Suprapubic skin (tissue), 3 donors: ENCODE measurements around the gene ZNF775.

Experiments
- CTCF ChIP-seq, 2 donors: fragments of 200-600 bp in 1 of 2; fragments of 450-650 bp in 1 of 2; sonication (generic) in 1 of 2; IDR thresholded peaks; one replicate each; pipeline ENCODE4 v1.5.1; 2016 to 2019; ENCODE audit warnings: antibody characterized with exemption in 2 of 2, mild to moderate bottlenecking in 1 of 2, moderate library complexity in 1 of 2
- EP300 ChIP-seq: sonication (generic); formaldehyde crosslinking; IDR thresholded peaks from one replicate; pipeline ENCODE4 v1.6.1; 2017; ENCODE audit warnings: antibody characterized with exemption
- POLR2A ChIP-seq, 2 donors: fragments of 450-650 bp; IDR thresholded peaks; one replicate each; pipeline ENCODE4 v1.6.1; 2017; ENCODE audit warnings: antibody characterized with exemption in 2 of 2, mild to moderate bottlenecking in 2 of 2, moderate library complexity in 2 of 2

GRCh38 chr7:150361402-150361801 is 17.7 kb upstream of the ZNF775 start:
- TF ChIP-seq EP300 (no peak), CTCF (IDR thresholded peaks at IDR 0.05) (no peak), POLR2A (IDR thresholded peaks at IDR 0.05) (no peak)
